ENCODE measurements around the gene PKP4. TPM values are rescaled to one million over a fixed set of nuclear protein-coding genes. Genes with fewer than 3 reads are reported as not detected.

The PKP4 gene
- polyA plus RNA-seq, 1 donor from 2014 or later: 24.2 TPM

DNA sequence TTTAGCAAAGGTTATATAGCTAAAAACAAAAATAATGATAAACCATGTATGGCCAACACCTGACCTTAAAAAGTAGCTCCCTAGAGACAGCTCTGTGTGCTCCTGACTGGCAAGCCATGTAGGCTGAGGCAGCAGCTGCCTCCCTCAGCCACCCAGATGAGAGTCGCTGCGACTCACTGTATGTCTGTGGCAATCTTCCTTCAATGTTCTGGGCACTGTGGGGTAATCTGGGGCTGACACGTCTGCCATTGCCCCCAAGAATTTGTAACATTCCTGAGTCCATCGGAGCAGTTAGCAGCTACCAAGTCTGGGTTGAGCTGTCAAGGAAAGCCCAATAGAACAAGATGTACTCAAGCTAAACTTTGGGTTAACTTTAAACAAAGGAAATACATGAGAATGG is 232.0 kb downstream of the PKP4 start:
- H3K4me2 ChIP-seq (ENCODE audit: low read length): no peak overlapping the region
- H3K36me3 ChIP-seq (ENCODE audit: insufficient read depth, low read length): no peaks in the 10 kb centered on the region
- no peaks in the 10 kb centered on the region for H3F3A ChIP-seq (ENCODE audit: insufficient read depth, low read length, poor library complexity, severe bottlenecking)
- no peaks in the 10 kb centered on the region for H4K20me1 ChIP-seq (ENCODE audit: insufficient read depth)
- H3K79me2 ChIP-seq (replicated peaks; ENCODE audit: insufficient read depth, low read length): no peaks in the 10 kb centered on the region
- H3K9me2 ChIP-seq (ENCODE audit: insufficient read depth, low read length): no peaks in the 10 kb centered on the region
- no peaks in the 10 kb centered on the region for H3K27me3 ChIP-seq (ENCODE audit: insufficient read depth, low read depth, low read length)
- no peak overlapping the region for H3K27ac ChIP-seq (ENCODE audit: low read length)
- H2AFZ ChIP-seq (ENCODE audit: low read depth, low read length): no peak overlapping the region
- H3K9ac ChIP-seq (ENCODE audit: low read length): no peak overlapping the region
- TF ChIP-seq EP300 (conservative IDR thresholded peaks at IDR 0.05; ENCODE audit: poor library complexity, severe bottlenecking) (no peak), RAD21 (conservative IDR thresholded peaks at IDR 0.05) (no peak), SMC3 (conservative IDR thresholded peaks at IDR 0.05; ENCODE audit: poor library complexity) (no peak), MXI1 (conservative IDR thresholded peaks at IDR 0.05; ENCODE audit: poor library complexity, severe bottlenecking) (no peak), POLR2AphosphoS5 (IDR thresholded peaks at IDR 0.05) (no peak), EZH2 (IDR thresholded peaks at IDR 0.05; ENCODE audit: borderline replicate concordance, insufficient read depth, low read length, poor library complexity, severe bottlenecking) (no peak), TAF1 (IDR thresholded peaks at IDR 0.05; ENCODE audit: low read depth) (no peak)
- TF ChIP-seq, protein P1, sequence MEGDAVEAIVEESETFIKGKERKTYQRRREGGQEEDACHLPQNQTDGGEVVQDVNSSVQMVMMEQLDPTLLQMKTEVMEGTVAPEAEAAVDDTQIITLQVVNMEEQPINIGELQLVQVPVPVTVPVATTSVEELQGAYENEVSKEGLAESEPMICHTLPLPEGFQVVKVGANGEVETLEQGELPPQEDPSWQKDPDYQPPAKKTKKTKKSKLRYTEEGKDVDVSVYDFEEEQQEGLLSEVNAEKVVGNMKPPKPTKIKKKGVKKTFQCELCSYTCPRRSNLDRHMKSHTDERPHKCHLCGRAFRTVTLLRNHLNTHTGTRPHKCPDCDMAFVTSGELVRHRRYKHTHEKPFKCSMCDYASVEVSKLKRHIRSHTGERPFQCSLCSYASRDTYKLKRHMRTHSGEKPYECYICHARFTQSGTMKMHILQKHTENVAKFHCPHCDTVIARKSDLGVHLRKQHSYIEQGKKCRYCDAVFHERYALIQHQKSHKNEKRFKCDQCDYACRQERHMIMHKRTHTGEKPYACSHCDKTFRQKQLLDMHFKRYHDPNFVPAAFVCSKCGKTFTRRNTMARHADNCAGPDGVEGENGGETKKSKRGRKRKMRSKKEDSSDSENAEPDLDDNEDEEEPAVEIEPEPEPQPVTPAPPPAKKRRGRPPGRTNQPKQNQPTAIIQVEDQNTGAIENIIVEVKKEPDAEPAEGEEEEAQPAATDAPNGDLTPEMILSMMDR (IDR thresholded peaks at IDR 0.05; ENCODE audit: poor library complexity, severe bottlenecking): no peak
- TF ChIP-seq, protein P2, sequence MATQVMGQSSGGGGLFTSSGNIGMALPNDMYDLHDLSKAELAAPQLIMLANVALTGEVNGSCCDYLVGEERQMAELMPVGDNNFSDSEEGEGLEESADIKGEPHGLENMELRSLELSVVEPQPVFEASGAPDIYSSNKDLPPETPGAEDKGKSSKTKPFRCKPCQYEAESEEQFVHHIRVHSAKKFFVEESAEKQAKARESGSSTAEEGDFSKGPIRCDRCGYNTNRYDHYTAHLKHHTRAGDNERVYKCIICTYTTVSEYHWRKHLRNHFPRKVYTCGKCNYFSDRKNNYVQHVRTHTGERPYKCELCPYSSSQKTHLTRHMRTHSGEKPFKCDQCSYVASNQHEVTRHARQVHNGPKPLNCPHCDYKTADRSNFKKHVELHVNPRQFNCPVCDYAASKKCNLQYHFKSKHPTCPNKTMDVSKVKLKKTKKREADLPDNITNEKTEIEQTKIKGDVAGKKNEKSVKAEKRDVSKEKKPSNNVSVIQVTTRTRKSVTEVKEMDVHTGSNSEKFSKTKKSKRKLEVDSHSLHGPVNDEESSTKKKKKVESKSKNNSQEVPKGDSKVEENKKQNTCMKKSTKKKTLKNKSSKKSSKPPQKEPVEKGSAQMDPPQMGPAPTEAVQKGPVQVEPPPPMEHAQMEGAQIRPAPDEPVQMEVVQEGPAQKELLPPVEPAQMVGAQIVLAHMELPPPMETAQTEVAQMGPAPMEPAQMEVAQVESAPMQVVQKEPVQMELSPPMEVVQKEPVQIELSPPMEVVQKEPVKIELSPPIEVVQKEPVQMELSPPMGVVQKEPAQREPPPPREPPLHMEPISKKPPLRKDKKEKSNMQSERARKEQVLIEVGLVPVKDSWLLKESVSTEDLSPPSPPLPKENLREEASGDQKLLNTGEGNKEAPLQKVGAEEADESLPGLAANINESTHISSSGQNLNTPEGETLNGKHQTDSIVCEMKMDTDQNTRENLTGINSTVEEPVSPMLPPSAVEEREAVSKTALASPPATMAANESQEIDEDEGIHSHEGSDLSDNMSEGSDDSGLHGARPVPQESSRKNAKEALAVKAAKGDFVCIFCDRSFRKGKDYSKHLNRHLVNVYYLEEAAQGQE (IDR thresholded peaks at IDR 0.05; ENCODE audit: borderline replicate concordance): no peak
- no peaks in the 10 kb centered on the region for H3K9me3 ChIP-seq (ENCODE audit: low read length)
- H3K4me3 ChIP-seq (ENCODE audit: low read length): no peak overlapping the region

DNA sequence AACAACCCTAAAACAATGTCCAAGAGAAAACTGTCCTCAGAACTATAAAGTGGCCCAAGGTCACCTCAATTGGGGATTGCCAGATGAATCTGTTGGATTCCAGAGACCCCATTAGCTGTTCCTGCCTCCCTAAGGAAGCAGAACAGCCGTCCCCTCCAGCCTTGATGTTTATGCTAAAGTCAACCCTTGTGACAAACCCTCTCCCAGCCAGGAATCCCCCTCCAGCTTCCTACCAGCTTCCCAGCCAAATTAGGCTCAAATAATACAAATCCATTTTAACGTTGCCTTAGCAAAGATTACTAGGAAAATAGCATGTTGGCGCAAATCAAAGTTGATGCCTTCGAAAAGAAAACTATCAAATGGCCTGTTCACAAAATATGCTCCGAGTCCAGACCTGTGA is 232.6 kb downstream of the PKP4 start:
- no peaks in the 10 kb centered on the region for H3K9me2 ChIP-seq (ENCODE audit: insufficient read depth, low read length)
- no peaks in the 10 kb centered on the region for H3K9me3 ChIP-seq (ENCODE audit: low read length)
- TF ChIP-seq, protein P2 (IDR thresholded peaks at IDR 0.05; ENCODE audit: borderline replicate concordance): no peak
- TF ChIP-seq EP300 (conservative IDR thresholded peaks at IDR 0.05; ENCODE audit: poor library complexity, severe bottlenecking) (no peak), TAF1 (IDR thresholded peaks at IDR 0.05; ENCODE audit: low read depth) (no peak), MXI1 (conservative IDR thresholded peaks at IDR 0.05; ENCODE audit: poor library complexity, severe bottlenecking) (no peak), EZH2 (IDR thresholded peaks at IDR 0.05; ENCODE audit: borderline replicate concordance, insufficient read depth, low read length, poor library complexity, severe bottlenecking) (no peak), POLR2AphosphoS5 (IDR thresholded peaks at IDR 0.05) (no peak)
- TF ChIP-seq, protein P1 (IDR thresholded peaks at IDR 0.05; ENCODE audit: poor library complexity, severe bottlenecking): no peak
- H3K27me3 ChIP-seq (ENCODE audit: insufficient read depth, low read depth, low read length): no peaks in the 10 kb centered on the region
- H3K36me3 ChIP-seq (ENCODE audit: insufficient read depth, low read length): no peaks in the 10 kb centered on the region
- H3K4me2 ChIP-seq (ENCODE audit: low read length): no peak overlapping the region
- no peak overlapping the region for H3K27ac ChIP-seq (ENCODE audit: low read length)
- H2AFZ ChIP-seq (ENCODE audit: low read depth, low read length): no peak overlapping the region
- no peaks in the 10 kb centered on the region for H3K79me2 ChIP-seq (replicated peaks; ENCODE audit: insufficient read depth, low read length)
- no peaks in the 10 kb centered on the region for H4K20me1 ChIP-seq (ENCODE audit: insufficient read depth)
- H3K9ac ChIP-seq (ENCODE audit: low read length): no peak overlapping the region
- no peaks in the 10 kb centered on the region for H3F3A ChIP-seq (ENCODE audit: insufficient read depth, low read length, poor library complexity, severe bottlenecking)
- no peak overlapping the region for H3K4me3 ChIP-seq (ENCODE audit: low read length)
